Upper lobe of left lung (tissue), 4 donors: ENCODE data around the gene SSX2.
"Not testable (repeated sequence)": the region's sequence is repeated elsewhere in the genome, so short reads cannot be mapped to it uniquely, and the experiment has no call there.

Experiments
- EP300 ChIP-seq, 4 donors: sonication (generic); formaldehyde crosslinking; IDR thresholded peaks; one replicate each; pipeline ENCODE4 v1.5.1; 2017; ENCODE audit warnings: antibody characterized with exemption in 4 of 4, control low read depth in 2 of 4
- POLR2AphosphoS5 ChIP-seq, 2 donors: sonication (generic); formaldehyde crosslinking; IDR thresholded peaks; one replicate each; pipeline ENCODE4 v1.5.1; 2017; ENCODE audit warnings: antibody characterized with exemption in 2 of 2
- TF ChIP-seq, protein P1 (sequence below), 6 experiments: fragments of 450-650 bp in 4 of 6; fragments of 200-600 bp in 2 of 6; sonication (generic) in 2 of 6; IDR thresholded peaks; one replicate each; pipeline ENCODE4 v1.5.1; 2016 to 2019; ENCODE audit warnings: antibody characterized with exemption in 6 of 6

DNA sequence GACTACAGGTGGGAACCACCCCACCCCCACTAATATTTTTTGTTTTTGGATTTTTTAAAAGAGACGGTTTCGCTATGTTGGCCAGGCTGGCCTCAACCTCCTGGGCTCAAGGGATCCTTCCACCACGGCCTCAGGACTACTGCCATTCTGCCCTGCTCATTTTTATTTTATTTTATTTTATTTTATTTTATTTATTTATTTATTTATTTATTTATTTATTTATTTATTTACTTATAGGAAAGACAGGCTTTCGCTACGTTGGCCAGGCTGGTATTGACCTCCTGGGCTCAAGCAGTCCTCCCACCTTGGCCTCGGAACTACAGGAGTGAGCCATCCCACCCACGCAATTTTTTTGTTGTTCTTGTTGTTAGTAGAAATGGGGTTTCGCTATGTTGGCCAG lies 51.5 kb downstream of the SSX2 start:
- TF ChIP-seq, protein P1, sequence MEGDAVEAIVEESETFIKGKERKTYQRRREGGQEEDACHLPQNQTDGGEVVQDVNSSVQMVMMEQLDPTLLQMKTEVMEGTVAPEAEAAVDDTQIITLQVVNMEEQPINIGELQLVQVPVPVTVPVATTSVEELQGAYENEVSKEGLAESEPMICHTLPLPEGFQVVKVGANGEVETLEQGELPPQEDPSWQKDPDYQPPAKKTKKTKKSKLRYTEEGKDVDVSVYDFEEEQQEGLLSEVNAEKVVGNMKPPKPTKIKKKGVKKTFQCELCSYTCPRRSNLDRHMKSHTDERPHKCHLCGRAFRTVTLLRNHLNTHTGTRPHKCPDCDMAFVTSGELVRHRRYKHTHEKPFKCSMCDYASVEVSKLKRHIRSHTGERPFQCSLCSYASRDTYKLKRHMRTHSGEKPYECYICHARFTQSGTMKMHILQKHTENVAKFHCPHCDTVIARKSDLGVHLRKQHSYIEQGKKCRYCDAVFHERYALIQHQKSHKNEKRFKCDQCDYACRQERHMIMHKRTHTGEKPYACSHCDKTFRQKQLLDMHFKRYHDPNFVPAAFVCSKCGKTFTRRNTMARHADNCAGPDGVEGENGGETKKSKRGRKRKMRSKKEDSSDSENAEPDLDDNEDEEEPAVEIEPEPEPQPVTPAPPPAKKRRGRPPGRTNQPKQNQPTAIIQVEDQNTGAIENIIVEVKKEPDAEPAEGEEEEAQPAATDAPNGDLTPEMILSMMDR (IDR thresholded peaks at IDR 0.05), result not testable (repeated sequence)
- TF ChIP-seq POLR2AphosphoS5, EP300 (IDR thresholded peaks at IDR 0.05): not testable (repeated sequence)
